ENCODE measurements around the gene JCHAIN. TPM values are rescaled to one million over a fixed set of nuclear protein-coding genes. Genes with fewer than 3 reads are reported as not detected.
"Not testable (repeated sequence)": the region's sequence is repeated elsewhere in the genome, so short reads cannot be mapped to it uniquely, and the experiment has no call there.

The JCHAIN gene
- total RNA-seq, 1 donor: 2.2 TPM

DNA sequence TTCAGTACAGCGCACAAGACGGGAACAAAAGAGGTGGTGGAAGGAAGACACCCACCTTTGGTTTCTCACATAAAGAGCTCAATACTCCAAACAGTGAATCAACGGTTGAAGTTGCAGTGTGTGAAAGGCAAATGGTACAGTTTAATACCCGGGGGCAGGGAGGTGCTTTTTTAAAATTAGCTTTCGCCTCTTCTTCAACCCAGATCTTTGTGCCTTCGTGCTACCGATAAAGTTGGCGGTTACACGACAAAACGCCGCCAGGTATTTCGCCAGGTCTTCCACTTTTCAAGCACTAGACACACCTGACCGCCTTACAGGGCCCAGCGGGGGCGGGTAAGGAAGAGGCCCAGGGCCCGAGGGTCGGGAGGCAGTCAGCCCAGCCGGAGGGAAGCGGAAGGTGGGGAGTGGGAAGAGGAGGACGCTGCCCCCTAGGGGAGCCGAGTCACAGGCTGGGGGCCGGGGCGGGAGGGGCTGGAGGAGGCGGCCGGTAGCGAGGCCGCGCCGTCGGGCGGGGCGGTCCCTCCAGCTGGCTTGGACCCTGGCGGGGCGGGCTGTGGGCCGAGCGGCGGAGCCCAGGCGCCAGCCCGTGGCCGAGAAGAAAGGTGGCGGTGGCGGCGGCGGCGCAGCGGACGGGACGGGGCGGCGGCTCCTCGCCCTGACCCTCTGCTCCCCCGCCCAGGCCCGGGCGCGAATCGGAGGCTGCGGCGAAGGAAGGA, 38.1 kb upstream of the JCHAIN start:
- Histone ChIP-seq H2AFZ (ENCODE audit: low read length) (peak overlapping the region; percentile 80), H4K20me1 (ENCODE audit: insufficient read depth, low read length) (peaks cover 3% of the 10 kb centered on the region), H3K4me2 (ENCODE audit: insufficient read depth, low read length) (peak overlapping the region; percentile 96), H3K4me3 (ENCODE audit: insufficient read depth, low read length) (peak overlapping the region; percentile 79), H3K36me3 (ENCODE audit: insufficient read depth, low read length) (no peaks in the 10 kb centered on the region), H3K4me1 (ENCODE audit: insufficient read depth, low read length) (peaks cover 25% of the 10 kb centered on the region), H3K27me3 (ENCODE audit: insufficient read depth, low read length) (no peaks in the 10 kb centered on the region), H3K27ac (ENCODE audit: low read depth, low read length) (peak overlapping the region; percentile 90), H3K79me2 (ENCODE audit: insufficient read depth, low read length) (peaks cover 31% of the 10 kb centered on the region), H3K9me3 (ENCODE audit: low read depth, low read length) (no peaks in the 10 kb centered on the region)
- peak; percentile 95 for DNase-seq (ENCODE audit: insufficient read length, low spot score, missing footprints)
- TF ChIP-seq, protein P1, sequence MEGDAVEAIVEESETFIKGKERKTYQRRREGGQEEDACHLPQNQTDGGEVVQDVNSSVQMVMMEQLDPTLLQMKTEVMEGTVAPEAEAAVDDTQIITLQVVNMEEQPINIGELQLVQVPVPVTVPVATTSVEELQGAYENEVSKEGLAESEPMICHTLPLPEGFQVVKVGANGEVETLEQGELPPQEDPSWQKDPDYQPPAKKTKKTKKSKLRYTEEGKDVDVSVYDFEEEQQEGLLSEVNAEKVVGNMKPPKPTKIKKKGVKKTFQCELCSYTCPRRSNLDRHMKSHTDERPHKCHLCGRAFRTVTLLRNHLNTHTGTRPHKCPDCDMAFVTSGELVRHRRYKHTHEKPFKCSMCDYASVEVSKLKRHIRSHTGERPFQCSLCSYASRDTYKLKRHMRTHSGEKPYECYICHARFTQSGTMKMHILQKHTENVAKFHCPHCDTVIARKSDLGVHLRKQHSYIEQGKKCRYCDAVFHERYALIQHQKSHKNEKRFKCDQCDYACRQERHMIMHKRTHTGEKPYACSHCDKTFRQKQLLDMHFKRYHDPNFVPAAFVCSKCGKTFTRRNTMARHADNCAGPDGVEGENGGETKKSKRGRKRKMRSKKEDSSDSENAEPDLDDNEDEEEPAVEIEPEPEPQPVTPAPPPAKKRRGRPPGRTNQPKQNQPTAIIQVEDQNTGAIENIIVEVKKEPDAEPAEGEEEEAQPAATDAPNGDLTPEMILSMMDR (IDR thresholded peaks at IDR 0.05; ENCODE audit: extremely low read depth, low read depth, low read length): no peak

DNA sequence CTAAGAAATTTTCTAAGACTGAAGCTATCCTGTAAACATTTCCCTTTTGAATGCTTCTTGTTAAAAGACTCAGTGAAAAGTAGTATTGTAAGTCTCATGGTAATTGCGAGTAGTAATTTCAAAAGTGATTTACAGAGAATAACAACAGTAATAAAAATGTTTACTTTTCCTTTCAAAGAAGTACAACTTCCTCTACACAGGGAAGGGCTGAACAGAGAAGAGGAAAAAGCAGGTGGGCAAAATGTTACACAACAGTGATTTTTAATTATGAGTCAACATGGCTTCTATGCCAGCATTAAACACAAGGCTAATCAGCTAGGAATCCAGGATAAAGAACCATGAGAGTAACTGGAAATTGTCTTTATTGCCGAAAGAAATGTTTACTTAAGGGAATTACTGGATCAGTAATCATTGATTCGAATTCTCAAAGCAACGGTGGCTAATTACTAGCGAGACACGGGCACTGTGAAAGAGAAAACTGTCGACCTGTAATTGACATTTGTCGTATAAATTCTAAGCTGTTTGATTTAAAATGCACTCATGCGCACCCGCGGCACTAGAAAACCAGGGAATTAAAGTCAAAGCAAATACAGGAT, 37.4 kb upstream of the JCHAIN start:
- Histone ChIP-seq H3K4me2 (ENCODE audit: insufficient read depth, low read length) (peak overlapping the region; percentile 96), H3K4me3 (ENCODE audit: insufficient read depth, low read length) (peak overlapping the region; percentile 79), H3K9me3 (ENCODE audit: low read depth, low read length) (no peaks in the 10 kb centered on the region), H3K36me3 (ENCODE audit: insufficient read depth, low read length) (no peaks in the 10 kb centered on the region), H3K4me1 (ENCODE audit: insufficient read depth, low read length) (peaks cover 20% of the 10 kb centered on the region), H3K27ac (ENCODE audit: low read depth, low read length) (peak overlapping the region; percentile 90), H3K79me2 (ENCODE audit: insufficient read depth, low read length) (peaks cover 24% of the 10 kb centered on the region), H3K27me3 (ENCODE audit: insufficient read depth, low read length) (no peaks in the 10 kb centered on the region), H2AFZ (ENCODE audit: low read length) (peak overlapping the region; percentile 80), H4K20me1 (ENCODE audit: insufficient read depth, low read length) (peaks cover 3% of the 10 kb centered on the region)
- DNase-seq (ENCODE audit: insufficient read length, low spot score, missing footprints): peak; percentile 71
- TF ChIP-seq, protein P1 (IDR thresholded peaks at IDR 0.05; ENCODE audit: extremely low read depth, low read depth, low read length): no peak

DNA sequence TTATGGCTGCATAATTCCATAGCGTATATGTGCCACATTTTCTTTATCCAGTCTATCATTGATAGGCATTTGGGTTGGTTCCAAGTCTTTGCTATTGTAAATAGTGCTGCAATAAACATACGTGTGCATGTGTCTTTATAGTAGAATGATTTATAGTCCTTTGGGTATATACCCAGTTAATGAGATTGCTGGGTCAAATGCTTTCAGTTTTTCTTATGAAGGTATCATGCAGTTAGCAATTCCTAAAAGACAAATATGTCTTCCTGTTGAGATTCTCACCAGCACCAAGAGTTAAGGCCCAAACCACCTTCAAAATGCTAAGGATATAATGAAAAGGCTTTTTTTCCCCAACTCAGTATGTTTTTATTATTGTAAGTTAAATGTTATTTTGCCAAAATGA, 36.3 kb upstream of the JCHAIN start:
- H2AFZ ChIP-seq (ENCODE audit: low read length); H3K27ac ChIP-seq (ENCODE audit: low read depth, low read length); H4K20me1 ChIP-seq (ENCODE audit: insufficient read depth, low read length); H3K4me3 ChIP-seq (ENCODE audit: insufficient read depth, low read length); H3K36me3 ChIP-seq (ENCODE audit: insufficient read depth, low read length); H3K4me2 ChIP-seq (ENCODE audit: insufficient read depth, low read length); H3K27me3 ChIP-seq (ENCODE audit: insufficient read depth, low read length); H3K9me3 ChIP-seq (ENCODE audit: low read depth, low read length); DNase-seq (ENCODE audit: insufficient read length, low spot score, missing footprints): not testable (repeated sequence)
- H3K4me1 ChIP-seq (ENCODE audit: insufficient read depth, low read length): peaks cover 20% of the 10 kb centered on the region
- H3K79me2 ChIP-seq (ENCODE audit: insufficient read depth, low read length): peaks cover 13% of the 10 kb centered on the region

DNA sequence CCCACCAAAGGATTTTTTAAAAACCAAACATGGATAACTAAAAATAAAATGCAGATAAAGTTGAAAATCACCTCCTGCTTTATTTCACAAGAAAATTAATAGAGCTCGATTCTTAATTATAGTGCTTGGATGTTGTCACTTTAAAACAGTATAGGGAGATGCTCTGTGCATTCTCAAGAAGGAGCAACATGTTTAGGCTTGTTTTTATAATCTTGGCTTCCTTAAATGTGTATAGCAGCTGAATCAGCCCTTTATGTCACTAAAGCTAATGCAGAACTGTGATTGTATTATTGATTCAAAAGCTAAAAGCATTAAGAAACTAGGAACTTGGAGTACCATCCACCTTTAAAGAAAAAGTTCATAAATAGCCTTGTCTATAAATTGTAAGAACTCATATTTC, 35.0 kb upstream of the JCHAIN start:
- Histone ChIP-seq H3K4me3 (ENCODE audit: insufficient read depth, low read length) (no peak overlapping the region), H2AFZ (ENCODE audit: low read length) (no peak overlapping the region)

More for the DNA sequence above, 35.0 kb upstream of the JCHAIN start:
- Histone ChIP-seq H3K27me3 (ENCODE audit: insufficient read depth, low read length) (no peaks in the 10 kb centered on the region), H3K4me1 (ENCODE audit: insufficient read depth, low read length) (peaks cover 10% of the 10 kb centered on the region), H3K9me3 (ENCODE audit: low read depth, low read length) (no peaks in the 10 kb centered on the region), H3K27ac (ENCODE audit: low read depth, low read length) (no peak overlapping the region), H3K79me2 (ENCODE audit: insufficient read depth, low read length) (no peaks in the 10 kb centered on the region), H3K36me3 (ENCODE audit: insufficient read depth, low read length) (no peaks in the 10 kb centered on the region), H3K4me2 (ENCODE audit: insufficient read depth, low read length) (no peak overlapping the region), H4K20me1 (ENCODE audit: insufficient read depth, low read length) (no peaks in the 10 kb centered on the region)
- DNase-seq (ENCODE audit: insufficient read length, low spot score, missing footprints): no peak
- TF ChIP-seq, protein P1 (IDR thresholded peaks at IDR 0.05; ENCODE audit: extremely low read depth, low read depth, low read length): no peak
